Activated CD4-positive, alpha-beta T cell treated with anti-CD3 and anti-CD28 coated beads, Interleukin-2, amount 50 U/mL, for 16 hours (primary cell): ENCODE measurements around the gene PIGT.
"Not testable (repeated sequence)": the region's sequence is repeated elsewhere in the genome, so short reads cannot be mapped to it uniquely, and the experiment has no call there.

Experiments used
- DNase-seq: peaks from one replicate; pipeline ENCODE4 v3.0.0-alpha.2; 2020

PIGT gene

DNA sequence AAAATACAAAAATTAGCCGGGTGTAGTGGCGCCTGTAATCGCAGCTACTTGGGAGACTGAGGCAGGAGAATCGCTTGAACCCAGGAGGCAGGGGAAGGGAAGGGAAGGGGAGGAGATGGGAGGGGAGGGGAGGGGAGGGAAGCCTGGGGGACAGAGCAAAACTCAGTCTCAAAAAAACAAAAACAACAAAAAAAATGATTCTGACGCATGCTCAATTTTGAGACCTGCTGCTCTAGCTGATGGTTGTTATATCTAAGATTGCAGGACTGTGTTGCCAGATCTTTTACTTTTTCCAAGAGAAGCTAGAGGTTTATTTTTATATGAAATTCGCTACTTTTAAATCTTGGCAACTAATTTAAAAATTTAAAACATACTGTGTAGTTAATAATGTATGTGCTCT, 51.2 kb downstream of the PIGT start:
- DNase-seq: no peak

DNA sequence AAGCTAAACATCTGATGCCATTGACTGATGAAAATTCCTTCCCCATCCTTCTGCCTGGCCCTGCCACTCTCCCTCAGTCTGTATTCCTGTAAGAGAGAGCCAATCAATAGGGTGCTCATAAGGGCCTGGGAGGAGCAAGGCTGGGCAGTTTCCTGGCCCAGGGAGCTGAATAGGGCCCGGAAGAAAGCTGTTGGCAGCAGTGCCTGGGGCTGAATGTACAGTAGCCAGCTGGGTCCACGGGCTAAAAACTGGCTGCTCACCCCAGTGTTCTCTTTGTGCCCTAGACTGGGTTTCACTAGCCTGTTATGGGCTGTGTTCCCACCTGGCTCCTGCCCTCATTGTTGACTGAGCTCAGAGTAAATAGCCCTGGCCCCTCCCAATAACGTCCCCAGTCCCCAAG, 51.9 kb downstream of the PIGT start:
- no peak for DNase-seq

DNA sequence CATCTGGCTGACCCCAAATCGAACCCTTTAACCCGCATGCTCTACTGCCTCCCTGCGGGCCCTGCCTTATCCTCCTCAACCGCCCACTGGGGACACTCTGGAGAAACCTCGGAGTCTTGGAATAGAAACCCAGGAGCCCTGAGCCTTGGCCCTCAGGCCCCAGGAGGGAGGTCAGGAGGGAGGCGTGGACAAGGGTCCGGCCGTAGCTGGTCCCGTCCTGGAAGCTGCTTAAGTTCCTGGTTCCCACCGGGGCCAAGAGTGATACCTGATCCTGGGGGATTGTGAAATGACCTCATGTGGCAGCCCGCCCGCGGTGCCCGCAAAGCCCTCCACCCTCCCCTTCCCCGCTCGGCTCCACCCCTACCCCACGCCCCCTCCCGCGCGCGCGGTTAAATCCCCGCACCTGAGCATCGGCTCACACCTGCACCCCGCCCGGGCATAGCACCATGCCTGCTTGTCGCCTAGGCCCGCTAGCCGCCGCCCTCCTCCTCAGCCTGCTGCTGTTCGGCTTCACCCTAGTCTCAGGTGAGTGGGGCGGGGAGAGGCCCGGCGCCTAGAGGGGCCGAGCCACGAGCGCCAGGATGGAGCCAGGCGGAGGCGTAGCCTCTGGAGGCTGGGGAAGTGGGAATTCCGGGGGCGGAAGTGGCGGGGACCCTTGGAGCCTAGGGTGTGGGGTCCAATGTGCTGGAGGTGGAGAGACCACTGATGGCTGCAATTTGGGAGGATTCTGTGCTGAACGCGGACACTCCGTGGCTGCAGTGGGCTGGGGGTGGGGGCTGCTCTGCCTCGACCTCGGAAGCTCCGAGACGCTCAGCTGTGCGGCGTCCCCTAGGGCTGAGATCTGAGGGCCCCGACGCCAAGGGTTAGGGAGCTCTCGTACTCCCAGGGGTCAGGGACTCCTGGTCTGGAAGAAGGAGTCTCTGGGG, 53.7 kb downstream of the PIGT start, which contains the start of gene WFDC2:
WFDC2 (plus strand) TSS at position 418 of the 926 bp plus-strand sequence; CDS start at position 447, 29 bp downstream.
- no peak for DNase-seq

DNA sequence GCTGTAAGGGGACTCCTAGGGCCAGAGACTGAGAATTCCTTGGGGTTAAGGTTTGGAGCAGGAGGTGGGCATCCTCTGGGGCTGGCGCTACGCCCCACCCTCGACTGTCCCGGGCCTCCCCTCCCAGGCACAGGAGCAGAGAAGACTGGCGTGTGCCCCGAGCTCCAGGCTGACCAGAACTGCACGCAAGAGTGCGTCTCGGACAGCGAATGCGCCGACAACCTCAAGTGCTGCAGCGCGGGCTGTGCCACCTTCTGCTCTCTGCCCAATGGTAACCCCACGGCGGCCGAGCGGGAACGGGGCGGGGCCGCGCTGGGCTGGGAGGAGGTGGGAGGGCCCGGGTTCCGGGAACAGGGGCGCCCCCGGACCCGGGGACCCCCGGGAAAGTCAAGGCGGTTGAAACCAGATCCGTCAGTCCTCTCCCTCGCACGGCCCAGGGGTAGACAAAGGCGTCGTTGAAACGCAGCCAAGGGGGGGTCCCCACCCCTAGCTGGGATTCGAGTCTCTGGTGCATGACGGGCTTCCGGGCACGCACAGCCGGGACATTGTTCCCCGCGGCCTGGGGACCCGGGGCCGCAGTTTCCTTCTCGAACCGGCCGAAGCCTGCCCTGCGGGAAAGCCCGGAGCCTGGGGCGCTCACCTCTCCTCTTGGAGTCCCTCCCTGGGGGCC, 54.5 kb downstream of the PIGT start:
- no peak for DNase-seq

DNA sequence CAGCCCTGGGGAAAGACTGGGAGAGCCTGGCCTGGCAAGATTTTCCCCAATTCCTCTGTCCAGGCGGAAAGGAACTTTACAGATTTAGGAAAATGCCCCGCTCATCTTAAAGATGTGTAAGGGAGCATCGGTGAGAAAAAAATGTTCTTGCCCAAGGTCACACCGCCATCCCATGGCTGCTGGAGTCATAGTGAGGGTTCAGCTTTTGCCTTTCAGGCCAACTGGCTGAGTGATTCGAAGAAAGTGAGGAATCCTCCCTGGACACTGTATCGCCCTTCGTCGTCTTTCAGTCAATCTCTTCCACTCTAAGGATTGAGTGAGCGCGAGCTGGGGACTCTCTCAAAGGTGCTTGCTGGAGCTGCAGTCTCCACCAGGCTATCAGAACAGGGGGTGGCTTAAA, 55.0 kb downstream of the PIGT start:
- DNase-seq: no peak

DNA sequence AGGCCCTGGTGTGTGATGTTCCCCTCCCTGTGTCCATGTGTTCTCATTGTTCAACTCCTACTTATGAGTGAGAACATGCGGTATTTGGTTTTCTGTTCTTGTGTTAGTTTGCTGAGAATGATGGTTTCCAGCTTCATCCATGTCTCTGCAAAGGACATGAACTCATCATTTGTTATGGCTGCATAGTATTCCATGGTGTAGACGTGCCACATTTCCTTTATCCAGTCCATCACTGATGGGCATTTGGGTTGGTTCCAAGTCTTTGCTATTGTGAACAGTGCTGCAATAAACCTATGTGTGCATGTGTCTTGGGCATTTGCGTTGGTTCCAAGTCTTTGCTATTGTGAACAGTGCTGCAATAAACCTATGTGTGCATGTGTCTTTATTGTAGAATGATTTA, 56.3 kb downstream of the PIGT start:
- DNase-seq: not testable (repeated sequence)
